ENCODE results near the gene RASSF4.

The RASSF4 gene

GRCh38 chr10:44960482-44961229, 1.1 kb downstream of the RASSF4 start:
- CTCF ChIA-PET: interaction anchor here (5.1 to 14.0 kb wide), 4 partner anchors 8 to 26 kb away, joined by 29 to 151 read pairs (median 116); partner anchors contain the start of genes DEPP1 and RASSF4
- TF ChIP-seq CTCF (IDR thresholded peaks at IDR 0.05; ENCODE audit: control extremely low read depth, extremely low read depth, low read depth, missing control alignments): no peak
- POLR2A ChIA-PET: interaction anchor here (1.3 kb wide), 1 partner anchor 18 kb away, joined by 4 read pairs; the partner anchor contains the start of gene DEPP1
- no peak for DNase-seq (ENCODE audit: extremely low spot score)

- CTCF ChIA-PET: interaction anchor here (5.1 to 14.0 kb wide), 4 partner anchors 9 to 27 kb away, joined by 29 to 151 read pairs (median 116); partner anchors contain the start of genes DEPP1 and RASSF4
- POLR2A ChIA-PET: interaction anchor here (0.7 to 1.3 kb wide), 2 partner anchors 18 to 111 kb away, joined by 4 read pairs; partner anchors contain the start of gene DEPP1
- TF ChIP-seq CTCF (IDR thresholded peaks at IDR 0.05; ENCODE audit: control extremely low read depth, extremely low read depth, low read depth, missing control alignments): no peak
- no peak for DNase-seq (ENCODE audit: extremely low spot score)
Observed at GRCh38 chr10:44961230-44961571, 1.6 kb downstream of the RASSF4 start.

GRCh38 chr10:44961931-44962750, 2.5 kb downstream of the RASSF4 start:
- DNase-seq (ENCODE audit: extremely low spot score): no peak
- ChIA-PET CTCF (interaction anchor here (1.3 to 14.0 kb wide), 6 partner anchors 10 to 42 kb away, joined by 3 to 151 read pairs (median 72); partner anchors contain the start of genes DEPP1 and RASSF4), POLR2A (interaction anchor here (0.6 to 0.7 kb wide), 2 partner anchors 12 to 110 kb away, joined by 3 to 4 read pairs; no protein-coding TSS in a partner anchor)
- TF ChIP-seq CTCF (IDR thresholded peaks at IDR 0.05; ENCODE audit: control extremely low read depth, extremely low read depth, low read depth, missing control alignments): no peak

GRCh38 chr10:44962870-44963738, 3.5 kb downstream of the RASSF4 start:
- POLR2A ChIA-PET: interaction anchor here (0.8 to 1.7 kb wide), 2 partner anchors 13 to 16 kb away, joined by 3 to 9 read pairs; partner anchors contain the start of gene DEPP1

More at GRCh38 chr10:44962870-44963738, 3.5 kb downstream of the RASSF4 start:
- CTCF ChIA-PET: interaction anchor here (1.2 to 14.0 kb wide), 9 partner anchors 10 to 43 kb away, joined by 3 to 151 read pairs (median 6); partner anchors contain the start of genes DEPP1 and RASSF4
- peak; percentile 26 for TF ChIP-seq CTCF (IDR thresholded peaks at IDR 0.05; ENCODE audit: control extremely low read depth, extremely low read depth, low read depth, missing control alignments)
- no peak for DNase-seq (ENCODE audit: extremely low spot score)

All from GM10248 (cell line).